Endodermal cell (in vitro differentiated cells): ENCODE data around the gene PTK7. TPM values are rescaled to one million over a fixed set of nuclear protein-coding genes. Genes with fewer than 3 reads are reported as not detected.

Experiments
- DNase-seq: peaks from one replicate; pipeline ENCODE4 v3.0.0-alpha.2; 2017
- H3K27ac ChIP-seq: 2 replicates; pipeline ENCODE4 v1.5.1; 2013; ENCODE audit warnings: mild to moderate bottlenecking, low read depth, low read length, moderate library complexity
- H3K27me3 ChIP-seq: 2 replicates; pipeline ENCODE4 v1.6.1; 2013; ENCODE audit warnings: mild to moderate bottlenecking, low read length, moderate library complexity; ENCODE audit not compliant: insufficient read depth, control insufficient read depth, poor library complexity, severe bottlenecking
- H3K36me3 ChIP-seq: 2 replicates; pipeline ENCODE4 v1.7.0; 2013; ENCODE audit warnings: mild to moderate bottlenecking, low read length, moderate library complexity; ENCODE audit not compliant: control insufficient read depth, insufficient read depth
- H3K4me1 ChIP-seq: one replicate; pipeline ENCODE4 v1.7.0; 2013; ENCODE audit warnings: low read length; ENCODE audit not compliant: control insufficient read depth, insufficient read depth
- H3K4me3 ChIP-seq: 2 replicates; pipeline ENCODE4 v1.5.1; 2013; ENCODE audit warnings: mild to moderate bottlenecking, low read length, moderate library complexity
- H3K9ac ChIP-seq: 2 replicates; pipeline ENCODE4 v1.6.1; 2013; ENCODE audit warnings: mild to moderate bottlenecking, low read length, moderate library complexity; ENCODE audit not compliant: poor library complexity, severe bottlenecking; ENCODE audit errors: extremely low read depth
- H3K9me3 ChIP-seq: 2 replicates; pipeline ENCODE4 v1.6.1; 2013; ENCODE audit warnings: mild to moderate bottlenecking, low read length, moderate library complexity; ENCODE audit not compliant: control insufficient read depth
- H3K27ac Mint-ChIP-seq: 2 replicates; pipeline ENCODE4 v1.8.0; 2020; ENCODE audit warnings: mixed read lengths
- H3K27me3 Mint-ChIP-seq: 2 replicates; pipeline ENCODE4 v1.8.0; 2021; ENCODE audit warnings: mild to moderate bottlenecking, mixed read lengths; ENCODE audit not compliant: insufficient read depth
- H3K36me3 Mint-ChIP-seq: 2 replicates; pipeline ENCODE4 v1.8.0; 2020; ENCODE audit warnings: low read depth, mixed read lengths
- H3K4me1 Mint-ChIP-seq: 2 replicates; pipeline ENCODE4 v1.8.0; 2020; ENCODE audit warnings: mixed read lengths
- H3K4me3 Mint-ChIP-seq: 2 replicates; pipeline ENCODE4 v1.8.0; 2020; ENCODE audit warnings: mild to moderate bottlenecking, moderate library complexity, mixed read lengths
- H3K9me3 Mint-ChIP-seq: 2 replicates; pipeline ENCODE4 v1.8.0; 2020; ENCODE audit warnings: mild to moderate bottlenecking, mixed read lengths
- CTCF ChIP-seq: fragments of 200-600 bp; sonication (generic); conservative IDR thresholded peaks from 2 replicates; pipeline ENCODE4 v1.5.0; 2021; ENCODE audit warnings: antibody characterized with exemption, mild to moderate bottlenecking
- WGBS, 2 experiments: methylation state at CpG; one replicate each; pipeline versions ENCODE4 v1.1.5 to v1.1.7; 2013; ENCODE audit warnings: missing lambda C conversion rate in 2 of 2, mixed read lengths in 1 of 2; ENCODE audit not compliant: insufficient coverage in 1 of 2, insufficient read length in 1 of 2; 5-methylcytosine and 5-hydroxymethylcytosine counted together
- total RNA-seq, 2 donors: library from RNA; stranded (reverse); fragmentation: NEBNext Ultra II Directional in 1 of 2; extraction: Animal tissue kit (Norgen Biotek cat#: 25700) in 1 of 2; gene quantifications; 2 replicates in 1 of 2; 3 replicates in 1 of 2; pipeline ENCODE4 v1.2.1, GENCODE V29; 2021

The PTK7 gene
- total RNA-seq, 2 donors from 2014 or later, result 167 to 183 TPM

GRCh38 chr6:43053545-43054205 is 22.4 kb upstream of the PTK7 start, which contains the start of gene CUL7:
CUL7 (minus strand) TSS chr6:43053851; CDS start chr6:43052788, 1,063 bp downstream.
- H3K27ac ChIP-seq, result peak within 1 kb of the TSS; percentile 61

DNA sequence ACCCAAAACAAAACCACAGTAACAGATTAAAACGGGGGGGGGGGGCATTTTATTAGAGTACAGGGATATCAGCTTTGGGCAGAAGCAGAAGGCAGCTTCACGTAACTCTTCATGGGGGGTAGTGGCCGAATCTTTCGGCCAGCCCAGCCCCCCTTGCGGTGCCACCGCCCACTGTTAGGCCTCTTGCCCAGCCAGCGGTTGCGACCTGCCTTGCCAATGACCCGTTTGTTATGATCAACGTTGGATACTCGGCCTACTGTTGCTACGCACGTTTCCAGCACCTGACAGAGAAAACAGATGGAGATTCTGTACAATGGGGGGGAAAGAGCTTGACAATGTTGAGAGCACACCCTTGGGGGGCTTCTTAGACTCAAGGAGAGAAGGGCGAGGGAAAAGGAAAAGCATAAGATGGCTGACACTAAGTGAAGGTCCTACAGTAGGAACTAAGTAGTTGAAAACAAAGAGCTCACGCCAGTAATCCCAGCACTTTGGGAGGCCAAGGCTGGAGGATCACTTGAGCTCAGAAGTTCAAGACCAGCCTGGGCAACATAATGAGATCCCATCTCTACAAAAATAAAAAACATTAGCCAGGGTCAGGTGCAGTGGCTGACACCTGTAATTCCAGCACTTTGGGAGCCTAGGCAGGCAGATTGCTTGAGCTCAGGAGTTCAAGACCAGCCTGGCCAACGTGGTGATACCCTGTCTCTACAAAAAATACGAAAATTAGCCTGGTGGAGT is 21.7 kb upstream of the PTK7 start:
- DNase-seq, result no peak
- Histone ChIP-seq H3K27ac (peak overlapping the region; percentile 7), H3K9ac (peak overlapping the region; percentile 39), H3K36me3 (peaks cover 56% of the 10 kb centered on the region), H3K27me3 (no peaks in the 10 kb centered on the region), H3K9me3 (no peaks in the 10 kb centered on the region), H3K4me3 (peak overlapping the region; percentile 93), H3K4me1 (peaks cover 7% of the 10 kb centered on the region)
- no peak for TF ChIP-seq CTCF
- Mint-ChIP-seq H3K27ac (peak overlapping the region; percentile 90), H3K27me3 (no peaks in the 10 kb centered on the region), H3K36me3 (peaks cover 49% of the 10 kb centered on the region), H3K4me3 (peak overlapping the region; percentile 98), H3K9me3 (no peaks in the 10 kb centered on the region), H3K4me1 (peaks cover 32% of the 10 kb centered on the region)
- 84 to 94% methylated on average over 15 to 17 of the region's 17 CpGs for WGBS, 2 experiments

More at GRCh38 chr6:43053545-43054205, 22.4 kb upstream of the PTK7 start, which contains the start of gene CUL7:
- Histone ChIP-seq H3K36me3 (peaks cover 62% of the 10 kb centered on the region), H3K4me1 (peaks cover 7% of the 10 kb centered on the region), H3K9me3 (no peaks in the 10 kb centered on the region), H3K9ac (peak within 1 kb of the TSS; percentile 89), H3K27me3 (no peaks in the 10 kb centered on the region), H3K4me3 (peak within 1 kb of the TSS; percentile 93)
- Mint-ChIP-seq H3K27ac (peak within 1 kb of the TSS; percentile 95), H3K36me3 (peaks cover 54% of the 10 kb centered on the region), H3K27me3 (no peaks in the 10 kb centered on the region), H3K4me1 (peaks cover 31% of the 10 kb centered on the region), H3K4me3 (peak within 1 kb of the TSS; percentile 98), H3K9me3 (no peaks in the 10 kb centered on the region)
- 0% methylated on average over 20 to 44 of the region's 45 CpGs for WGBS, 2 experiments
- DNase-seq, result peak; percentile 94
- no peak for TF ChIP-seq CTCF

GRCh38 chr6:43055966-43056365 is 20.1 kb upstream of the PTK7 start:
- Mint-ChIP-seq H3K4me3 (no peak overlapping the region), H3K4me1 (peaks cover 40% of the 10 kb centered on the region), H3K36me3 (peaks cover 34% of the 10 kb centered on the region), H3K27ac (no peak overlapping the region), H3K9me3 (no peaks in the 10 kb centered on the region), H3K27me3 (no peaks in the 10 kb centered on the region)
- Histone ChIP-seq H3K4me1 (peaks cover 7% of the 10 kb centered on the region), H3K4me3 (no peak overlapping the region), H3K9me3 (no peaks in the 10 kb centered on the region), H3K27me3 (no peaks in the 10 kb centered on the region), H3K27ac (no peak overlapping the region), H3K9ac (no peak overlapping the region), H3K36me3 (peaks cover 40% of the 10 kb centered on the region)
- no peak for DNase-seq
- no peak for TF ChIP-seq CTCF
- 94 to 100% methylated on average over 6 to 8 of the region's 8 CpGs for WGBS, 2 experiments
